Heart right ventricle (tissue), 16 donors: ENCODE measurements around the gene SEMA3A. TPM values are rescaled to one million over a fixed set of nuclear protein-coding genes. Genes with fewer than 3 reads are reported as not detected.

ENCODE experiments used
- ATAC-seq, 8 donors: fragments of 200-7000 bp; cut with Tn5 transposase; one replicate each; pipeline ENCODE4 v1.9.1; 2020; ENCODE audit warnings: mild to moderate bottlenecking in 8 of 8, moderate library complexity in 8 of 8, moderate number of reproducible peaks in 1 of 8
- DNase-seq, 2 donors: peaks; one replicate each; pipeline ENCODE4 v3.0.0-alpha.2; 2020
- H3K27ac ChIP-seq, 10 donors: fragments of 200-600 bp; sonication (generic) in 2 of 10; one replicate each; pipeline versions ENCODE4 v1.5.0 to v1.8.0; 2020 to 2022; ENCODE audit warnings: mild to moderate bottlenecking in 3 of 10
- H3K27me3 ChIP-seq, 7 donors: fragments of 200-600 bp; one replicate each; pipeline ENCODE4 v1.8.0; 2021 to 2022; ENCODE audit warnings: mild to moderate bottlenecking in 2 of 7
- H3K36me3 ChIP-seq, 9 donors: fragments of 200-600 bp; sonication (generic) in 1 of 9; one replicate each; pipeline versions ENCODE4 v1.5.0 to v1.8.0; 2020 to 2022; ENCODE audit warnings: mild to moderate bottlenecking in 2 of 9
- H3K4me1 ChIP-seq, 9 donors: fragments of 200-600 bp; sonication (generic) in 1 of 9; one replicate each; pipeline versions ENCODE4 v1.5.0 to v1.8.0; 2020 to 2022; ENCODE audit warnings: mild to moderate bottlenecking in 4 of 9
- H3K4me3 ChIP-seq, 10 donors: fragments of 200-600 bp; sonication (generic) in 2 of 10; one replicate each; pipeline versions ENCODE4 v1.5.0 to v1.8.0; 2020 to 2022; ENCODE audit warnings: mild to moderate bottlenecking in 7 of 10, moderate library complexity in 2 of 10
- H3K9me3 ChIP-seq, 11 donors: fragments of 200-600 bp in 10 of 11; sonication (generic) in 2 of 11; one replicate each; pipeline versions ENCODE4 v1.5.0 to v1.8.0; 2013 to 2022; ENCODE audit warnings: mild to moderate bottlenecking in 2 of 11, control low read depth in 1 of 11, moderate library complexity in 1 of 11
- CTCF ChIP-seq, 9 donors: fragments of 200-600 bp; sonication (generic) in 2 of 9; IDR thresholded peaks; one replicate each; pipeline versions ENCODE4 v1.5.0 to v1.8.0; 2021 to 2022; ENCODE audit warnings: antibody characterized with exemption in 9 of 9, mild to moderate bottlenecking in 5 of 9, moderate library complexity in 1 of 9
- WGBS, 2 donors: extraction: QIAGEN DNeasy Blood & Tissue Kit; methylation state at CpG; one replicate each; pipeline ENCODE4 v1.1.7; 2013; ENCODE audit warnings: inconsistent platforms in 1 of 2; 5-methylcytosine and 5-hydroxymethylcytosine counted together
- intact Hi-C, 10 donors: fragments of 100-400 bp; cut with DNase I; formaldehyde crosslinking; loops; one replicate each; pipeline versions ENCODE4 v1.11.1 to v1.14.2; 2022
- polyA plus RNA-seq, 2 donors: library from polyadenylated mRNA; stranded (reverse); fragments of 200-250 nt; gene quantifications; one replicate each; pipeline ENCODE4 v1.2.3, GENCODE V29; 2013
- total RNA-seq, 10 donors: library from RNA; stranded (reverse); fragmentation: NEBNext Ultra II Directional in 3 of 10; extraction: Animal tissue kit (Norgen Biotek cat#: 25700) in 3 of 10; gene quantifications; one replicate each; pipeline versions ENCODE4 v1.2.1 to v1.2.4, GENCODE V29; 2021 to 2023
- donor health status: Arrhythmogenic right ventricular cardiomyopathy.
- donor health status: ischemic (EF 13 %, LVEDD 7.1; RV severe dilation, severe dysfunction).
- donor health status: healthy with polysubstance abuse.
- donor health status: DM: no; HTN: yes; CAD: no.
- donor health status: DM: no; HTN: no; CAD: no.
- donor health status: ischemic (EF 25% LVEDD 6.9; RV normal size, moderate dysfunction).
- donor health status: ischemic (EF 25% LVEDD 5.7; RV mildly dilated, moderate dysfunction).
- donor health status: healthy.
- donor health status: DM: yes; HTN: yes; CAD: no.
- donor health status: Ischemic cardiomyopathy.
- donor health status: ischemic (EF 35%, LVEDD 5.7; RV mildly dilated, moderate dysfunction).
- donor health status: nonischemic (EF 11% LVEDD 7.7; RV severe dilation, severe dysfunction).
- donor health status: DM: yes; HTN: yes; CAD: no.
- donor health status: PGD.
- donor health status: ischemic (EF 29% LVEDD 5.4; RV normal size, mild dysfunction).
- donor health status: nonischemic (EF 23%, LVEDD 6.1; RV moderate dilation, normal function).

SEMA3A gene
- total and polyA plus RNA-seq, 12 donors, result 0.19 to 5.3 (median 1.5) TPM

DNA sequence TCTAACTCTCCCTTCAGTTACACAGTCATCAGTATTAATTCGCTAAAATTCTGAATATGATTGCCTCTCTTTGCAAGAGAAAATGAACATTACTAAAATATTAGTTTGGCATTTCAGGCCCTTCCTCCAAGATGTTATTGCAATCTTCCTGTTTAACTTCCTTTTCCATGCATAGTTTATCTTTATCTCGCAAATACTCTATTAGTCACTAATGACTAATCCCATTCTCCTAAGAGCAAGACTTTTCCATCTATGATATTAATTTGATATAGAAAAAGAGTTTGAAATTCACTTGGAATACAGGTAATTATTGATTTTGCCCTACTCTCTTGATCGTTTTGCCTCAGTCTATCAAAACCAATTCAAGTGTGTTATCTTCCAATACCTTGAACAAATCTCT is 41.8 kb upstream of the SEMA3A start:
- DNase-seq (no peak), ATAC-seq (no peak)
- Histone ChIP-seq H3K27ac (no peak overlapping the region), H3K36me3 (no peaks in the 10 kb centered on the region), H3K4me3 (no peak overlapping the region), H3K9me3 (peaks cover 0 to 11% (median 0%) of the 10 kb centered on the region in 11 donors), H3K27me3 (no peaks in the 10 kb centered on the region), H3K4me1 (peaks cover 0 to 8% (median 0%) of the 10 kb centered on the region in 9 donors)
- WGBS, 2 donors, result 79 to 81% methylated on average over 3 of the region's 3 CpGs
- intact Hi-C loops, result no loop called here
- TF ChIP-seq CTCF (IDR thresholded peaks at IDR 0.05), result no peak

- intact Hi-C loops, result no loop called here
- ATAC-seq, result no peak
- no peaks in the 10 kb centered on the region for H3K36me3 ChIP-seq
- no peak overlapping the region for H3K4me3 ChIP-seq
- no peaks in the 10 kb centered on the region for H3K9me3 ChIP-seq
- no peak overlapping the region for H3K27ac ChIP-seq
- WGBS, 2 donors, result 36 to 61% methylated on average over 1 of the region's 1 CpG
- no peaks in the 10 kb centered on the region for H3K27me3 ChIP-seq
- H3K4me1 ChIP-seq, result peaks cover 0 to 8% (median 0%) of the 10 kb centered on the region in 9 donors
- TF ChIP-seq CTCF (IDR thresholded peaks at IDR 0.05), result no peak
- no peak for DNase-seq
Observed at GRCh38 chr7:84232646-84233045, 38.1 kb upstream of the SEMA3A start.

GRCh38 chr7:84231157-84231556 is 36.6 kb upstream of the SEMA3A start:
- TF ChIP-seq CTCF (IDR thresholded peaks at IDR 0.05), result no peak
- intact Hi-C loops, result no loop called here
- H3K9me3 ChIP-seq, result no peaks in the 10 kb centered on the region
- no peak overlapping the region for H3K27ac ChIP-seq
- H3K36me3 ChIP-seq, result no peaks in the 10 kb centered on the region
- no peak overlapping the region for H3K4me3 ChIP-seq
- no peaks in the 10 kb centered on the region for H3K27me3 ChIP-seq
- peaks cover 0 to under 1% (median 0%) of the 10 kb centered on the region in 9 donors for H3K4me1 ChIP-seq
- DNase-seq (no peak), ATAC-seq (no peak)

DNA sequence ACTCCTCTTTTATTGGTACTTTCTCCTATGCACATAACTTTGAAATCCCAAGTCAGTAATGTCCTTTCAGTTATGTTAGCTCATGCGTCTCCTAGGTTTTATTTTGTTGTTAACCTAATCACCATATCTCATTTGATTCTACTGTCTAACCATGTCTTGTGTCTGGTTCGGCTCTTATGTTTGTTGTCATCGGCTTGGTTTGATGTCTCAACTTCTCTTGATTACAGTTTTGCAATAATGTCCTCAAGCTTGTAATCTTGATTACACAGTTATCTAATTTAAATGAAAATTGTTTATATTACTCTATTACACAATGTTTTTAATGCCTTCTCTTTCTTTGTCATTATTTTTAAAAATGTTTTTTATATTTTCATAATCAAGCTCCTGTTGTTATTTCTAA is 35.9 kb upstream of the SEMA3A start:
- no peak for TF ChIP-seq CTCF (IDR thresholded peaks at IDR 0.05)
- 89 to 91% methylated on average over 3 of the region's 3 CpGs for WGBS, 2 donors
- H3K9me3 ChIP-seq, result no peaks in the 10 kb centered on the region
- intact Hi-C loops, result no loop called here
- no peaks in the 10 kb centered on the region for H3K36me3 ChIP-seq
- DNase-seq (no peak), ATAC-seq (no peak)
- no peaks in the 10 kb centered on the region for H3K4me1 ChIP-seq
- H3K27me3 ChIP-seq, result no peaks in the 10 kb centered on the region
- H3K4me3 ChIP-seq, result no peak overlapping the region
- H3K27ac ChIP-seq, result no peak overlapping the region

DNA sequence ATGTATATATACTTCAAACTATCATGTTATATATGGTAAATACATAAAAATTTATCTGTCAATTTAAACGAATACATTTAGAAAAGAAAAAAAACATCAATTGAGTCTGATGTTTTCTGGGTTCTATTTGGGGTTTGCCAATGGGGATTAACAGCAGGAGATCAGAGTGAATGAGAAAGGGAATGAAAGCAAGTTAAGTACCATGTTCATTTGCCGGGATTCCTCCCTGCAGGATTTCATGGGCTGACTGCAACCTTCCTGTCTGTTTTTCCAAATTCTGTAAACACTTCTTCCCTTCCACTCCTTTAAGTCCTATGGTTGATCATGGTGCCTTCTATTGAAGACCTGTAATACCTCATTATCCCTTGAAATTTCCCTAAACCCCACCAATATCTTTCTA is 33.9 kb upstream of the SEMA3A start:
- no peak for TF ChIP-seq CTCF (IDR thresholded peaks at IDR 0.05)
- no peak for ATAC-seq
- H3K36me3 ChIP-seq, result no peaks in the 10 kb centered on the region
- DNase-seq, result no peak
- no peak overlapping the region for H3K4me3 ChIP-seq
- 52 to 54% methylated on average over 2 of the region's 2 CpGs for WGBS, 2 donors
- intact Hi-C loops, result no loop called here
- H3K9me3 ChIP-seq, result no peaks in the 10 kb centered on the region
- H3K27me3 ChIP-seq, result no peaks in the 10 kb centered on the region
- no peaks in the 10 kb centered on the region for H3K4me1 ChIP-seq
- H3K27ac ChIP-seq, result no peak overlapping the region
